OCI-LY1 (cell line): ENCODE results near the gene MED29.

Source experiments
- CTCF ChIP-seq: fragments of 200-600 bp; sonication (generic), shearing (Covaris generic); IDR thresholded peaks from 2 replicates; pipeline ENCODE4 v1.5.1; 2017; ENCODE audit warnings: mild to moderate bottlenecking, antibody characterized with exemption, low read length, moderate library complexity, mixed read lengths
- EZH2 ChIP-seq: fragments of 200-600 bp; sonication (generic), shearing (Covaris generic); IDR thresholded peaks from 2 replicates; pipeline ENCODE4 v1.8.0; 2017; ENCODE audit warnings: borderline replicate concordance, mixed run types, mild to moderate bottlenecking, antibody characterized with exemption, low read length, moderate library complexity, mixed read lengths

GRCh38 chr19:39432677-39433025, 41.5 kb downstream of the MED29 start:
- TF ChIP-seq CTCF = no peak
- TF ChIP-seq EZH2 = no peak
